Gastroesophageal sphincter (tissue), 4 donors: Measurements from ENCODE around the gene LNP1. TPM values are rescaled to one million over a fixed set of nuclear protein-coding genes. Genes with fewer than 3 reads are reported as not detected.
"Not testable (repeated sequence)": the region's sequence is repeated elsewhere in the genome, so short reads cannot be mapped to it uniquely, and the experiment has no call there.

Source experiments
- ATAC-seq: fragments of 150-250 bp; one replicate; pipeline ENCODE4 v1.9.1; 2016; ENCODE audit warnings: mild to moderate bottlenecking, moderate library complexity
- H3K27ac ChIP-seq, 4 donors: fragments of 200-600 bp; sonication (generic) in 3 of 4; 1 replicate in 3 of 4; 2 replicates in 1 of 4; pipeline ENCODE4 v1.5.1; 2016 to 2019
- H3K27me3 ChIP-seq: fragments of 200-600 bp; sonication (generic); one replicate; pipeline ENCODE4 v1.5.1; 2019
- H3K36me3 ChIP-seq, 2 donors: fragments of 200-600 bp; sonication (generic); one replicate each; pipeline ENCODE4 v1.5.1; 2019; ENCODE audit warnings: control low read depth in 1 of 2
- H3K4me1 ChIP-seq, 3 donors: fragments of 200-600 bp; sonication (generic); 1 replicate in 2 of 3; 2 replicates in 1 of 3; pipeline ENCODE4 v1.5.1; 2016 to 2019; ENCODE audit warnings: control low read depth in 2 of 3
- H3K4me3 ChIP-seq, 2 donors: fragments of 200-600 bp; sonication (generic); one replicate each; pipeline ENCODE4 v1.5.1; 2019; ENCODE audit warnings: mild to moderate bottlenecking in 1 of 2, moderate library complexity in 1 of 2
- H3K9me3 ChIP-seq, 3 donors: fragments of 200-600 bp; sonication (generic); one replicate each; pipeline ENCODE4 v1.5.1; 2017 to 2019; ENCODE audit warnings: control low read depth in 2 of 3
- CTCF ChIP-seq, 4 experiments: fragments of 200-600 bp in 2 of 4; fragments of 450-650 bp in 2 of 4; sonication (generic) in 1 of 4; IDR thresholded peaks; one replicate each; pipeline ENCODE4 v1.5.1; 2017 to 2019; ENCODE audit warnings: antibody characterized with exemption in 4 of 4, mild to moderate bottlenecking in 2 of 4, moderate library complexity in 2 of 4
- EP300 ChIP-seq: sonication (generic); formaldehyde crosslinking; IDR thresholded peaks from one replicate; pipeline ENCODE4 v1.6.1; 2017; ENCODE audit warnings: antibody characterized with exemption, mild to moderate bottlenecking
- POLR2A ChIP-seq, 2 donors: fragments of 450-650 bp; IDR thresholded peaks; one replicate each; pipeline ENCODE4 v1.6.1; 2017; ENCODE audit warnings: antibody characterized with exemption in 2 of 2, mild to moderate bottlenecking in 2 of 2, moderate library complexity in 1 of 2
- POLR2AphosphoS5 ChIP-seq: sonication (generic); formaldehyde crosslinking; IDR thresholded peaks from one replicate; pipeline ENCODE4 v1.6.1; 2017; ENCODE audit warnings: antibody characterized with exemption
- WGBS, 2 donors: methylation state at CpG; one replicate each; pipeline ENCODE4 v1.1.5; 2018; ENCODE audit warnings: low coverage in 1 of 2; 5-methylcytosine and 5-hydroxymethylcytosine counted together
- total RNA-seq, 4 donors: library from RNA; depleted of rRNA; stranded (reverse); fragments of >200 nt; gene quantifications; one replicate each; pipeline ENCODE4 v1.1.0, GENCODE V29; 2016

The LNP1 gene
- total RNA-seq, 4 donors from 2014 or later: 2.3 to 3.9 (median 3.2) TPM

DNA sequence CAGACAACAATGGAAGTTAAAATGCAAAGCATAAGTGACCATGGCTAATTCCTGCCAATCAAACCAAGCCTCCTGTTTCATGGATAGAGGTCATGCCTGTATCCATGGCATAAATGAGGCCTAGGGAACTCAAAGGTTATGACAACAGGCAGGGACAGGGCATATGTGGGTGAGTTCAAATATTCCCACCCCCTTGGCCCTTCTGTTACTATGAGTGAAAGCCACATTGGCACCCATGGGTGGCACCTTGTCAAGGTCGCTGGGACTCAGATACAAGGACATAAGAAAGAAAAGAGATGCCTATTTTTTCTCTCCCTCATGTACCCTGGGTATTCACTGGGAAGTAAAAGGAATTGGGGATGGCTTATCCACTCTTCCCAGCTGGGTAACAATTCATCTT is 65.8 kb downstream of the LNP1 start:
- no peaks in the 10 kb centered on the region for H3K36me3 ChIP-seq
- peaks cover 0 to 7% (median 0%) of the 10 kb centered on the region in 3 donors for H3K9me3 ChIP-seq
- no peak for TF ChIP-seq EP300
- no peak for TF ChIP-seq POLR2AphosphoS5
- no peak for TF ChIP-seq CTCF (IDR thresholded peaks at IDR 0.05)
- TF ChIP-seq POLR2A (IDR thresholded peaks at IDR 0.05): no peak
- H3K27ac ChIP-seq: no peak overlapping the region
- ATAC-seq: no peak
- 60 to 86% methylated on average over 1 of the region's 1 CpG for WGBS, 2 donors
- H3K4me3 ChIP-seq: no peak overlapping the region
- no peaks in the 10 kb centered on the region for H3K4me1 ChIP-seq
- H3K27me3 ChIP-seq: no peaks in the 10 kb centered on the region

GRCh38 chr3:100468676-100469075 is 67.3 kb downstream of the LNP1 start:
- Histone ChIP-seq H3K4me3 (no peak overlapping the region), H3K27me3 (no peaks in the 10 kb centered on the region), H3K4me1 (no peaks in the 10 kb centered on the region), H3K27ac (no peak overlapping the region), H3K9me3 (peaks cover 0 to 7% (median 0%) of the 10 kb centered on the region in 3 donors), H3K36me3 (no peaks in the 10 kb centered on the region)
- TF ChIP-seq CTCF (IDR thresholded peaks at IDR 0.05) (no peak), POLR2A (IDR thresholded peaks at IDR 0.05) (no peak), EP300 (no peak), POLR2AphosphoS5 (no peak)
- no peak for ATAC-seq
- 100% methylated on average over 2 of the region's 2 CpGs for WGBS, 2 donors

DNA sequence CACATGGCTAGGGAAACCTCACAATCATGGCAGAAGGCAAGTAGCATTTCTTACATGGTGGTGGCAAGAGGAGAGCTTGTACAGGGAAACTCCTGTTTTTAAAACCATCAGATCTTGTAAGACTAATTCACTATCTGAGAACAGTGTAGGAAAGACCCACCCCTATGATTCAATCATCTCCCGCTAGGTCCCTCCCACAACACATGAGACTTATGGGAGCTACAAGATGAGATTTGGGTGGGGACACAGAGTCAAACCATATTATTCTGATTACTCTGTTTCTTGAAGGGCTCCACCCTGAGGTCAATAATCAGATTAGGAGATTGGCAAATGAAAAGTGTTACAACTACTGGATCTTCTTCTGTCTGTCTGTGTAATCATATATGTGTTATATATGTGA is 69.6 kb downstream of the LNP1 start:
- WGBS, 2 donors: 100% methylated on average over 1 of the region's 1 CpG
- Histone ChIP-seq H3K36me3 (no peaks in the 10 kb centered on the region), H3K27me3 (no peaks in the 10 kb centered on the region), H3K4me3 (no peak overlapping the region), H3K9me3 (peaks cover 0 to 7% (median 0%) of the 10 kb centered on the region in 3 donors), H3K4me1 (no peaks in the 10 kb centered on the region), H3K27ac (no peak overlapping the region)
- TF ChIP-seq EP300: no peak
- TF ChIP-seq CTCF (IDR thresholded peaks at IDR 0.05): no peak
- no peak for TF ChIP-seq POLR2A (IDR thresholded peaks at IDR 0.05)
- TF ChIP-seq POLR2AphosphoS5: no peak
- ATAC-seq: no peak

DNA sequence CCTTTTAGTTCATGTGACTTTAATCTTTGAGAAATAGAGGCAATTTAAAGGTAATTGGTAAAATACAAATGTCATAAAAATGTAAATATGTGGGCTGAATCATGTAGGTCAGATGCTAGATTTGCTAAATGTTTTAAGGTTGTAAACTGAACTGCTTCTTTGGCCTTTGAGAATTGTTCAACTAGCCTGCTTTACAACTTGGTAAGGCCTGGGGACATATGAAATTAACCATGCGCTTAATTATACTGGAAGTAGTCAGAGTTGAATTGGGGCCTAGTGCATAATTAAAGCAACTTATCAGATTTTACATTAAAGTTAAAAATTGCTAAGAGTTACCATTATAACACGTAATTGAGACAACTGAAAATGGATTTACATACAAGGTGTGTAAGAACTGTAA is 70.1 kb downstream of the LNP1 start:
- H3K27me3 ChIP-seq: no peaks in the 10 kb centered on the region
- no peak overlapping the region for H3K4me3 ChIP-seq
- peaks cover 0 to 7% (median 0%) of the 10 kb centered on the region in 3 donors for H3K9me3 ChIP-seq
- no peak overlapping the region for H3K27ac ChIP-seq
- WGBS, 2 donors: 85 to 95% methylated on average over 2 of the region's 2 CpGs
- no peaks in the 10 kb centered on the region for H3K36me3 ChIP-seq
- TF ChIP-seq CTCF (IDR thresholded peaks at IDR 0.05): no peak
- TF ChIP-seq POLR2AphosphoS5: no peak
- no peak for TF ChIP-seq POLR2A (IDR thresholded peaks at IDR 0.05)
- no peak for TF ChIP-seq EP300
- H3K4me1 ChIP-seq: no peaks in the 10 kb centered on the region
- ATAC-seq: no peak

DNA sequence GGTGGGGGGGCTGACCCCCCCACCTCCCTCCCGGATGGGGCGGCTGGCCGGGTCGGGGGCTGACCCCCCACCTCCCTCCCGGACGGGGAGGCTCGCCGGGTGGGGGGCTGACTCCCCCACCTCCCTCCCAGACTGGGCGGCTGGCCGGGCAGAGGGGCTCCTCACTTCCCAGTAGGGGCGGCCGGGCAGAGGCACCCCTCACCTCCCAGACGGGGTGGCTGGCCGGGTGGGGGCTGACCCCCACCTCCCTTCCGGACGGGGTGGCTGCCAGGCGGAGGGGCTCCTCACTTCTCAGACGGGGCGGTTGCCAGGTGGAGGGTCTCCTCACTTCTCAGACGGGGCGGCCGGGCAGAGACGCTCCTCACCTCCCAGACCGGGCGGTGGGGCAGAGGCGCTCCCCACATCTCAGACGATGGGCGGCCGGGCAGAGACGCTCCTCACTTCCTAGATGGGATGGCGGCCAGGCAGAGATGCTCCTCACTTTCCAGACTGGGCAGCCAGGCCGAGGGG is 76.6 kb downstream of the LNP1 start:
- WGBS, 2 donors: no CpG with 5 or more reads among the region's 32 CpGs
- not testable (repeated sequence) for H3K27ac ChIP-seq, H3K36me3 ChIP-seq, H3K4me3 ChIP-seq, H3K4me1 ChIP-seq, H3K9me3 ChIP-seq, H3K27me3 ChIP-seq, ATAC-seq

GRCh38 chr3:100478521-100478920 is 77.2 kb downstream of the LNP1 start:
- not testable (repeated sequence) for H3K4me3 ChIP-seq, H3K9me3 ChIP-seq, H3K27me3 ChIP-seq, H3K27ac ChIP-seq, ATAC-seq, H3K4me1 ChIP-seq, H3K36me3 ChIP-seq
- 50% methylated on average over 2 of the region's 25 CpGs; no CpG with 5 or more reads in 1 of the 2 donors for WGBS, 2 donors
